ENCODE measurements around the gene PHIP. TPM values are rescaled to one million over a fixed set of nuclear protein-coding genes. Genes with fewer than 3 reads are reported as not detected.
"Not testable (repeated sequence)": the region's sequence is repeated elsewhere in the genome, so short reads cannot be mapped to it uniquely, and the experiment has no call there.

PHIP gene
- total and polyA plus RNA-seq, 2 experiments from 2014 or later = 48.0 to 65.4 TPM

GRCh38 chr6:78935553-78935952 is 142.5 kb downstream of the PHIP start:
- Histone ChIP-seq H3K4me3 (no peak overlapping the region), H3K79me2 (replicated peaks; ENCODE audit: insufficient read depth) (no peaks in the 10 kb centered on the region), H3K27ac (ENCODE audit: low read depth) (no peak overlapping the region), H2AFZ (no peak overlapping the region), H3K4me1 (ENCODE audit: insufficient read depth) (no peaks in the 10 kb centered on the region), H3K4me2 (no peak overlapping the region), H3K36me3 (ENCODE audit: insufficient read depth) (peaks cover under 1% of the 10 kb centered on the region; the same call in 1 of the 2 replicates), H3F3A (replicated peaks; ENCODE audit: low read depth) (no peaks in the 10 kb centered on the region), H4K20me1 (replicated peaks; ENCODE audit: insufficient read depth) (no peaks in the 10 kb centered on the region), H3K27me3 (ENCODE audit: insufficient read depth) (no peaks in the 10 kb centered on the region), H3K9me2 (ENCODE audit: insufficient read depth) (no peaks in the 10 kb centered on the region)
- Mint-ChIP-seq H3K27me3 (ENCODE audit: insufficient read depth, low read depth, poor library complexity) (peaks cover 4% of the 10 kb centered on the region), H3K4me1 (no peaks in the 10 kb centered on the region), H3K4me3 (no peak overlapping the region), H3K27ac (no peak overlapping the region), H3K36me3 (ENCODE audit: low read depth) (peaks cover 6% of the 10 kb centered on the region; the same call in 2 of the 3 replicates), H3K9me3 (peaks cover 2% of the 10 kb centered on the region; the same call in 1 of the 3 replicates)
- DNase-seq (ENCODE audit: low spot score) (no peak), ATAC-seq (no peak)
- TF ChIP-seq STAT1 (IDR thresholded peaks at IDR 0.05; ENCODE audit: unreplicated experiment) (no peak), EZH2phosphoT487 (IDR thresholded peaks at IDR 0.05; ENCODE audit: unreplicated experiment) (no peak), JUNB (IDR thresholded peaks at IDR 0.05; ENCODE audit: unreplicated experiment) (no peak), CTCF (conservative IDR thresholded peaks at IDR 0.05; ENCODE audit: low read depth in 2 of 2) (no peak), ZNF114 (CRISPR knock-in tag; IDR thresholded peaks at IDR 0.05) (no peak)

- DNase-seq (ENCODE audit: low spot score) (no peak), ATAC-seq (no peak)
- Histone ChIP-seq H3K79me2 (replicated peaks; ENCODE audit: insufficient read depth) (no peaks in the 10 kb centered on the region), H3K4me1 (ENCODE audit: insufficient read depth) (no peaks in the 10 kb centered on the region), H3K36me3 (ENCODE audit: insufficient read depth) (no peaks in the 10 kb centered on the region), H3K4me3 (no peak overlapping the region), H3F3A (replicated peaks; ENCODE audit: low read depth) (no peaks in the 10 kb centered on the region), H4K20me1 (replicated peaks; ENCODE audit: insufficient read depth) (no peaks in the 10 kb centered on the region), H3K27ac (ENCODE audit: low read depth) (no peak overlapping the region), H2AFZ (no peak overlapping the region), H3K4me2 (no peak overlapping the region), H3K9me2 (ENCODE audit: insufficient read depth) (0 out of 2 replicates have a peak, but pooled peaks cover 3% of the 10 kb centered on the region), H3K27me3 (ENCODE audit: insufficient read depth) (no peaks in the 10 kb centered on the region)
- Mint-ChIP-seq H3K4me1 (no peaks in the 10 kb centered on the region), H3K4me3 (no peak overlapping the region), H3K27me3 (ENCODE audit: insufficient read depth, low read depth, poor library complexity) (peaks cover 1% of the 10 kb centered on the region), H3K9me3 (peaks cover 35% of the 10 kb centered on the region), H3K27ac (no peak overlapping the region), H3K36me3 (ENCODE audit: low read depth) (peaks cover 19% of the 10 kb centered on the region; the same call in 2 of the 3 replicates)
- TF ChIP-seq REST (IDR thresholded peaks at IDR 0.05; ENCODE audit: unreplicated experiment) = no peak
- no peak for TF ChIP-seq ETS1 (IDR thresholded peaks at IDR 0.05)
- TF ChIP-seq CTCF (conservative IDR thresholded peaks at IDR 0.05; ENCODE audit: low read depth in 2 of 2) = no peak
- no peak for TF ChIP-seq EZH2 (IDR thresholded peaks at IDR 0.05; ENCODE audit: low read depth, unreplicated experiment)
- no peak for TF ChIP-seq ZNF331 (CRISPR knock-in tag; IDR thresholded peaks at IDR 0.05; ENCODE audit: low read depth)
- no peak for TF ChIP-seq STAT1 (IDR thresholded peaks at IDR 0.05; ENCODE audit: unreplicated experiment)
- no peak for TF ChIP-seq CREB1 (CRISPR knock-in tag; IDR thresholded peaks at IDR 0.05; ENCODE audit: low read depth)
- no peak for TF ChIP-seq POLR2AphosphoS5 (IDR thresholded peaks at IDR 0.05; ENCODE audit: low read depth)
These were observed 152.7 kb downstream of the PHIP start for GRCh38 chr6:78925317-78925716.

GRCh38 chr6:78921168-78921567 is 156.9 kb downstream of the PHIP start:
- H3K27me3 ChIP-seq (ENCODE audit: insufficient read depth); ATAC-seq; DNase-seq (ENCODE audit: low spot score); H3K27ac Mint-ChIP-seq; H3K79me2 ChIP-seq (replicated peaks; ENCODE audit: insufficient read depth); H2AFZ ChIP-seq; H3K36me3 ChIP-seq (ENCODE audit: insufficient read depth); H3K27me3 Mint-ChIP-seq (ENCODE audit: insufficient read depth, low read depth, poor library complexity); H3K4me3 ChIP-seq; H3K4me1 ChIP-seq (ENCODE audit: insufficient read depth); H3K4me1 Mint-ChIP-seq; H3K9me2 ChIP-seq (ENCODE audit: insufficient read depth); H3F3A ChIP-seq (replicated peaks; ENCODE audit: low read depth); H3K27ac ChIP-seq (ENCODE audit: low read depth); H3K4me3 Mint-ChIP-seq; H3K4me2 ChIP-seq; H4K20me1 ChIP-seq (replicated peaks; ENCODE audit: insufficient read depth): not testable (repeated sequence)
- Mint-ChIP-seq H3K9me3 (peaks cover 60% of the 10 kb centered on the region), H3K36me3 (ENCODE audit: low read depth) (peaks cover 22% of the 10 kb centered on the region; the same call in 2 of the 3 replicates)
